Stimulated activated CD8-positive, alpha-beta memory T cell treated with anti-CD3 and anti-CD28 coated beads, Interleukin-15, amount 100 ng/mL, for 24 hours (primary cell): ENCODE data around the gene KRT9.
"Not testable (repeated sequence)": the region's sequence is repeated elsewhere in the genome, so short reads cannot be mapped to it uniquely, and the experiment has no call there.

Source experiments
- DNase-seq: peaks from one replicate; pipeline ENCODE4 v3.0.0-alpha.2; 2020; ENCODE audit warnings: low read depth

Gene KRT9

DNA sequence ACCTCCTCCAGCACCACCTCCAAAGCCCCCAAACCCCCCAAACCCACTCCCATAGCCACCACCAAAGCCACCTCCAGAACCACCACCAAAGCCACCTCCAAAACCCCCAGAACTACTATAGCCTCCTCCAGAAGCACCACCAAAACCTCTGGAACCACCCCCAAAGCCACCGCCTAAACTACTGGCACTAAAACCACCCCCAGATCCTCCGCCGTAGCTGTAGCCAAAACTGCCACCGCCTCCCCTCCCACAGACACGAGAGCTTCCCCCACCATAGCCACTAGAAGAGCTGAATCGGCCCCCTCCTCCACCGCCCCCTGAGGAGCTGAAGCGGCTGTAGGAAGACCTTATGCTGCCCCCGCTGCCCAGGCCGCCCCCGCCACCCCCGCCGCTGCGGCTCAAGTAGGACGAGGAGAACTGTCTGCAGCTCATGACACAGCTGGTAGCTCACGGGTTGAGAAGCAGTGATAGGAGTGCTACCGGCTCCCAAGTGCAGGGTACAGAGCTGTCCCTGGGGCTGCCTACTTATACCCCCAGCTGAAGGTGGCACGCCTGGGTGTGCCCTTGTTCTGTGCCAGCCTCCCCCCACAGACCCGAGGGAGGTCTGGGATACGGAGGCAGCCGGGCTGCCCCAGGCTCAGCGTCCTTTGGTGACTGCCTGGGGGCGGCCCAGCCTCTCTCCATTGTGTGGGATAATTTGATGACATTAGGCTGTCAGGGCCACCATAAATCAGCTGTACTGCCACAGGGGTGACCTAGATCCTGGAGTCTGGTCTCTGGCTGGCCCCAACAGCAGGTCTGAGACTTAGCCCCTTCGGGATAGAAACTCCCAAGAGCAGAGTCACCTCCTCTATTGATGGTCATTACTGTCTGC lies at the start of gene KRT9:
KRT9 (minus strand) TSS at position 499 of the 874 bp plus-strand sequence; CDS start at position 432, 67 bp downstream.
- no peak for DNase-seq

GRCh38 chr17:41621435-41621817 lies 49.6 kb upstream of the KRT9 start:
- not testable (repeated sequence) for DNase-seq

- no peak for DNase-seq
Observed at GRCh38 chr17:41620583-41621434, 49.0 kb upstream of the KRT9 start.

- not testable (repeated sequence) for DNase-seq
Observed at GRCh38 chr17:41619927-41620582, 48.2 kb upstream of the KRT9 start.

DNA sequence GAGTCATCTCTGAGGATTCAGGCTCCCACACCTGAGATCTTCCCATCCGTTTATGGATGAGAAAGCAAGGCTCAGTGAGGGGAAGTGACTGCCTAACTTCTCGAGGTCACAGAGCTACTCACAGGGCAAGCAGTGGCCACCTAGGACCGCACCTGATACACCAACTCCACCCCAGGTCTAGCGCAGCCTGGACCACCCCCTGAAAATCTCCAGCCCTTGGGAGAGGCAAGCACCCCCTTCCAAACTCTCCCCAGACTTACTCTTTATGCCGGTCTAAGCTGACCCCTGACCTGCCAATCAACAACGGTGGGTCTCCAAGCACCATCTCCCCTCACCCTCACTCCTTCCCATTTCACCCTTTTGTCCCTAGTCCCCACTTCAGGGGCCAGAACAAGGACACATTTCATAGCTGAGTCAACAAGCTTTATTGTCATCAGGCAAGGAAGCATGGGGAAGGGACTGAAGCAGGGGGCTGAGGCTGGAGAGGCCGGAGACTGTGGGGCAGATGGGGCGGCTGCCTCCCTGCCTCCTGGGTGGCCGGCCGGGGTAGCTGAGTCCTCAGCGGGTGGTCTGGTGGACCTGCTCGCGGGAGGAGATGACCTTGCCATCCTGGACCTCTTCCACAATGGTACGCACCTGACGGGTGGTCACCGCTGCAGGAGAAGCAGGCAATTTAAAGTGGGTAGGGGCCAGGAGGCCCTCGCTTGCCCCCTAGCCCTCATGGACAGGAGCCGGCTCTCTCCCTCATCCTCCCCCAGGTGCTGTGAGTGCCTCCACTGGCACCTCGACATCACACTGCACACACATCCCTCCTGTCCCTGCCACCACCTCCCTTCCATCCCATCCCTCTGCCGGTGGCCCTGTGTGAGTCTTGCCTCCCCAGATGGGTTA lies 47.4 kb upstream of the KRT9 start:
- DNase-seq: no peak

DNA sequence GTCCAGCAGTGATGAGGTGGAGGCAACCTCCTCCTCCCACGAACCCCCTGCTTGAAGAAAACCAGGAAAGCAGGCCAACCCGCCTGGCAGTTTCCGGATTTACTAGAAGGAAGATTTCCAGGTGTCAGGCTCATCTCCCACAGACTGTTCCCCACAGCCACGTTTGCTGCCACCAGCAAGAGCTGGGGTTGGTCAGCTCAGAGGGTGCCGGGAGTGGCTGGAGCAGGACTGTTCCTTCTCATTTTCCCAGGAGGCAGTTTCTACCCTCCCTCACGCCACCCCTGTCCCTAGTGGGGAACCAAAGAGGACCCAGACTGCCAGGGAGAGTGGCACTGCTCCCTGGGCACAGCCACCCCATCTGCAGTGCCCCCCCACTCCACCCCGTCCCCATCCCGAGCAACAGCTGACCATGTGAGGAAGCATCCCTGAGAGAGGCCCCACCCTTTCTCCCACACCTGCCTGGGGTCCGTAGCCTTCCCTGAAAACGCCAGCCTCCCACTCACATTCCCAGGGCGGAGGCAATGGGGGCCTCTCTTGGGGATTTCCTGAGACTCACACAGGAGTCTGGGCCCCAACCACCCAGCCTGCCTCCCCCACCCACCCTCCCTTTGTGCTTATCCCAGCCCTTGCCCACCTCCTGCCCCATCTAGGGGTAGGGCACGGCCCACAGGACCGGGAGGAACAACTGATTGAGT lies 46.6 kb upstream of the KRT9 start:
- no peak for DNase-seq

GRCh38 chr17:41617698-41618097 lies 45.8 kb upstream of the KRT9 start:
- DNase-seq: no peak

DNA sequence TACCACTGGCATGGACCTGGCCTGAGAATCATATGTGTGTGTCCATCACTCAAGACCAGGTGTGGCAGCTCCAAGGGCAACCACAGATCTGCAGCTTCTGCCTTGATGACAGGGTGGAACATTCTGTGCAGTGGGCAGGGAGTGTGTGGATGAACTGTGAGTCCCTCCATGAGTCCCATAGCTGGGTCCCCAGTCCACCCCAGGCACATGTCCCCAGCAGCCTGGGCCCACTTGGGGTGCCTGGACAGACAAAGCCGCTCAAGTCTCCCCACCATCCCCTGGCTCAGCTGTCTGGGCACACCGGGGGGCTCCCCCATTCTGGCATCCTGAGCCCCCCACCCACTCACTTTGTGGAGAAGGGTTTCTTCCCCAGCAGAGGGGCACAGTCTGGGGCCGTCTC lies 45.3 kb upstream of the KRT9 start:
- DNase-seq: no peak

- not testable (repeated sequence) for DNase-seq
Observed at GRCh38 chr17:41616486-41616885, 44.6 kb upstream of the KRT9 start.

GRCh38 chr17:41615454-41615853 lies 43.6 kb upstream of the KRT9 start:
- no peak for DNase-seq

DNA sequence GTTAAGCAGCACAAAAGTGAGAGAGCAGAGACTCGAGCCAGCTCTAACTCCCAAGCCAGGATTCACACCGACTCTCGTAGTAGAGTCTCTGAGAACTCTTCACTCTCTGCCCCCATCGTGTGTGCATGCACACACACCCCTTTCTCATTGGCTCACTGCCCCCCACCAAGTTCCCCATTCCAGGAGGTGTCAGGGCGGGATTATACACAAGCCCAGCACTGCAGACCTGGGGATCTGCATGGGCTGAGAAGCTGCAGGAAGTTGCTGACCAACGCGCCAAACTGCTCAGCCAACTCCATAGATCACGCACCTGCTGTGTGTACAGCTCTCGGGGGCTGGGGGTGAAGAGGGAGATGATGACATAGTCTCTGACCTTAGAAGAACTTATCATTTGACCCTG lies 42.9 kb upstream of the KRT9 start:
- not testable (repeated sequence) for DNase-seq

GRCh38 chr17:41614098-41614497 lies 42.2 kb upstream of the KRT9 start:
- DNase-seq: no peak

DNA sequence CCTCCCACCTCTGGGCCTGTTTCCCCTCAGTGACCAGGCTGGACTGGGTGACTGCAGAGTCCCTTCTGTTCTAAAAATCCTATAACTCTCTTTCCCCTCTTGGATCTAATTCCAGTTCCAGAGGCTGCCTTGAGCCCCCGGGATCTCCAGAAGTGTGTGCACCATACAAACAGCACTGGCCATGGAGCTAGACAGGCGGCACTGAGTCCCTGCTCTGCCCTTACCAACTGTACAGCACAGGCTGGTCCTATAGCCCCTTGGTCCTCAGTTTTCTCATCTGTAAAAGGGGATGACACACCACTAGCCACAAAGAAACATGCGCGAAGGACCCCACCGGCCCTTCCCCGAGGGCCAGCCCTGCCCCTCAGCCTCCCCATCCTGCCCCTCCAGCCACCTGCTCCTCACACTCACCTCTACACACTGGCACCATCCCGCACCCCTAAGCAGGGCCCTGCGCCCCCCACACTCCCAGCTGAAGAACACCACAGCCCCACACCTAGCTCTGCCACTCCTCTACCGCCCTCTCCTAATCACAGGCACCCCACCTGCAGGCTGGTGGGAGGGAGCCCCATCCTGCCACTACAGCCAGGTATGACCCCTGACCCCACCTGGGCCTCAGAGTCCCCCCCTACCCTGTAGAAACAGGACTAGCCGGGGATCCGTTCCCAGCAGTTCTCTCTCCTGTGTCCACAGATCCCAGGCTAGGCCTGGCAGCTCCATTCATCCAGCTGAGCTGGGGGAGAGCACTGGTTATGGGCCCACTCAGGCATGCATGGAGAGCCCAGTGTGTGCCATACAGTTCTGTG lies 41.6 kb upstream of the KRT9 start:
- no peak for DNase-seq

- not testable (repeated sequence) for DNase-seq
Observed at GRCh38 chr17:41612376-41613160, 40.7 kb upstream of the KRT9 start, which contains the start of gene KRT16. TSS of gene KRT16 (minus strand) at chr17:41612767. CDS start at chr17:41612688, 79 bp downstream.

GRCh38 chr17:41610965-41611640 lies 39.2 kb upstream of the KRT9 start:
- no peak for DNase-seq

DNA sequence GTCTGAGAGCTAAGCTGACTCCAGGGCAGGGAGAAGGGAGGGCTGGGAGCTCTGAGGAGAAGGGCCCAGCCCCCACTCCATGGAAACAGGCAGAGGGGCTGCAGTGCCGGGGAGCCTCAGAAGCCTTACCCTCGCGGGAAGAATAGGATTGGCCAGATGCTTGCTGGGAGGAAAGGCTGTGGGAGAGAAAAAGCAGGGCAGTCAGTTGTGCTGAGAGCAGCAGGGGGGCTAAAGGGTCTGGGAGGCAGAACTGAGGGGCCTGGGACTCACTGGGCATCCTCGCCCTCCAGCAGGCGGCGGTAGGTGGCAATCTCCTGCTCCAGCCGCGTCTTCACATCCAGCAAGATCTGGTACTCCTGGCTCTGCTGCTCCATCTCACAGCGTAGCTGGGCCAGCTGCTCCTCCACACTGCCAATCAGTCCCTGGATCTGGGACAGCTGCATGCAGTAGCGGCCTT lies 38.2 kb upstream of the KRT9 start:
- DNase-seq: not testable (repeated sequence)

- DNase-seq: not testable (repeated sequence)
Observed at GRCh38 chr17:41606930-41607329, 35.1 kb upstream of the KRT9 start.

GRCh38 chr17:41602524-41602923 lies 30.7 kb upstream of the KRT9 start:
- no peak for DNase-seq
